GM12878 (cell line): ENCODE measurements around the gene OXCT1. TPM values are rescaled to one million over a fixed set of nuclear protein-coding genes. Genes with fewer than 3 reads are reported as not detected.

Experiments
- ATAC-seq: fragments of 200-7000 bp; cut with Tn5 transposase; 3 replicates; pipeline ENCODE4 v1.9.1; 2020; ENCODE audit warnings: mild to moderate bottlenecking, moderate library complexity
- BruUV-seq: library from RNA; stranded (reverse); fragments of 400-500 nt; replicated peaks from 2 replicates; lab custom pipeline; 2021; lab: Mats Ljungman, UMichigan
- CTCF ChIA-PET: fragments of 300-600 bp; sonication (Branson Sonifier 250); formaldehyde crosslinking; extraction: SDS; loops from one replicate; lab custom pipeline; 2021; ENCODE audit warnings: inconsistent platforms; lab: Yijun Ruan, JAX
- POLR2A ChIA-PET: fragments of 350-600 bp; formaldehyde crosslinking; extraction: SDS; loops from one replicate; lab custom pipeline; 2021; ENCODE audit warnings: inconsistent platforms; lab: Charles Lee
- RAD21 ChIA-PET: fragments of 300-600 bp; sonication (Branson Sonifier 250); formaldehyde crosslinking; loops from one replicate; lab custom pipeline; 2023; ENCODE audit warnings: antibody characterized with exemption; ENCODE audit not compliant: unreplicated experiment; lab: Charles Lee
- SMC1A ChIA-PET: fragments of 300-600 bp; sonication (Branson Sonifier 250); formaldehyde crosslinking; loops from one replicate; lab custom pipeline; 2023; ENCODE audit not compliant: unreplicated experiment, uncharacterized antibody; lab: Charles Lee
- DNase-seq: peaks from one replicate; pipeline ENCODE4 v3.0.0-alpha.2; 2011; ENCODE audit warnings: low read depth, low spot score
- FAIRE-seq: peaks from 3 replicates; lab custom pipeline; 2011; peaks lifted over from hg19 to GRCh38; lab: Jason Lieb, UNC
- H2AFZ ChIP-seq: 2 replicates; pipeline ENCODE4 v1.6.0; 2011; ENCODE audit warnings: low read depth, low read length, control low read depth; ENCODE audit not compliant: control insufficient read depth
- H3K27ac ChIP-seq: 2 replicates; pipeline ENCODE4 v1.5.1; 2011; ENCODE audit warnings: control low read depth; ENCODE audit not compliant: control insufficient read depth, insufficient read depth
- H3K27me3 ChIP-seq, 2 experiments: replicated peaks in 1 of 2; 2 replicates each; pipeline versions ENCODE4 v1.6.0 to v1.6.1; 2011; ENCODE audit warnings: low read length in 1 of 2; ENCODE audit not compliant: control insufficient read depth in 2 of 2, insufficient read depth in 2 of 2
- H3K36me3 ChIP-seq, 2 experiments: 2 replicates each; pipeline ENCODE4 v1.5.1; 2011; ENCODE audit warnings: low read length in 1 of 2; ENCODE audit not compliant: control insufficient read depth in 2 of 2, insufficient read depth in 2 of 2
- H3K4me1 ChIP-seq: 2 replicates; pipeline ENCODE4 v1.6.1; 2011; ENCODE audit warnings: mild to moderate bottlenecking, low read length, moderate library complexity, mixed read lengths; ENCODE audit not compliant: control insufficient read depth, insufficient read depth
- H3K4me2 ChIP-seq: 2 replicates; pipeline ENCODE4 v1.6.0; 2011; ENCODE audit warnings: control low read depth; ENCODE audit not compliant: control insufficient read depth, insufficient read depth
- H3K4me3 ChIP-seq: fragments of 200-600 bp; sonication (generic); 2 replicates; pipeline ENCODE4 v1.5.1; 2016
- H3K79me2 ChIP-seq: 2 replicates; pipeline ENCODE4 v1.6.0; 2011; ENCODE audit warnings: low read length; ENCODE audit not compliant: control insufficient read depth, insufficient read depth
- H3K9ac ChIP-seq: 2 replicates; pipeline ENCODE4 v1.8.0; 2011; ENCODE audit warnings: low read length, control low read depth, mixed read lengths; ENCODE audit not compliant: control insufficient read depth, insufficient read depth
- H3K9me3 ChIP-seq: replicated peaks from 3 replicates; pipeline ENCODE4 v1.5.1; 2011; ENCODE audit warnings: mild to moderate bottlenecking, low read length; ENCODE audit not compliant: control insufficient read depth, insufficient read depth
- H4K20me1 ChIP-seq: 2 replicates; pipeline ENCODE4 v1.6.0; 2011; ENCODE audit not compliant: control insufficient read depth, insufficient read depth
- BCL11A ChIP-seq: IDR thresholded peaks from 2 replicates; pipeline ENCODE4 v1.6.1; 2011; ENCODE audit warnings: low read depth, low read length
- JUNB ChIP-seq: IDR thresholded peaks from 2 replicates; pipeline ENCODE4 v1.6.1; 2016; ENCODE audit warnings: antibody characterized with exemption, mild to moderate bottlenecking
- ZNF274 ChIP-seq: IDR thresholded peaks from one replicate; pipeline ENCODE4 v1.8.0; 2011; ENCODE audit not compliant: insufficient read length, insufficient read depth
- WGBS: methylation state at CpG from one replicate; pipeline ENCODE4 v1.1.6; 2016; ENCODE audit warnings: low lambda C conversion rate; ENCODE audit not compliant: insufficient replicate concordance, insufficient coverage; ENCODE audit errors: missing lambda C conversion rate; 5-methylcytosine and 5-hydroxymethylcytosine counted together
- in situ Hi-C: fragments of 300-500 bp; cut with MboI; formaldehyde crosslinking; loops from 9 replicates; pipeline ENCODE4 v1.14.3; 2018; ENCODE audit warnings: mixed read lengths
- intact Hi-C: fragments of 100-400 bp; cut with micrococcal nuclease; formaldehyde crosslinking; loops from one replicate; pipeline ENCODE4 v1.14.2; 2022; ENCODE audit not compliant: unreplicated experiment
- polyA plus RNA-seq, 11 experiments: library from polyadenylated mRNA; depleted of rRNA in 4 of 11; unstranded in 6 of 11; stranded (reverse) in 5 of 11; fragments of >200 nt; fragmentation: Nextera tagmentation in 4 of 11; fragmentation: Illumina TruSeq in 1 of 11; extraction: Ambion mirVana in 4 of 11; extraction: Trizol in 1 of 11; gene quantifications; 1 replicate in 1 of 11; 2 replicates in 10 of 11; pipeline versions ENCODE4 v1.2.1 to v1.2.3, GENCODE V29; 2011 to 2016; ENCODE audit warnings: inconsistent platforms in 2 of 11, missing spikeins in 2 of 11, low read depth in 1 of 11
- total RNA-seq, 4 experiments: library from RNA; depleted of rRNA in 3 of 4; stranded (reverse); fragments of >200 nt in 3 of 4; fragmentation: Illumina TruSeq in 1 of 4; extraction: Trizol in 1 of 4; gene quantifications; 2 replicates each; pipeline versions ENCODE4 v1.2.1 to v1.2.3, GENCODE V29; 2013 to 2021
- TF ChIP-seq, protein P1 (sequence below): IDR thresholded peaks from 2 replicates; pipeline ENCODE4 v1.6.1; 2011; ENCODE audit warnings: low read depth, mild to moderate bottlenecking, low read length, moderate library complexity, borderline replicate concordance; ENCODE audit errors: extremely low read depth

The OXCT1 gene
- total and polyA plus RNA-seq, 10 of the 15 experiments (the other 5 are each of a cell fraction or from before 2014, with no cell fraction given): 46.9 to 103 (median 70.5) TPM

DNA sequence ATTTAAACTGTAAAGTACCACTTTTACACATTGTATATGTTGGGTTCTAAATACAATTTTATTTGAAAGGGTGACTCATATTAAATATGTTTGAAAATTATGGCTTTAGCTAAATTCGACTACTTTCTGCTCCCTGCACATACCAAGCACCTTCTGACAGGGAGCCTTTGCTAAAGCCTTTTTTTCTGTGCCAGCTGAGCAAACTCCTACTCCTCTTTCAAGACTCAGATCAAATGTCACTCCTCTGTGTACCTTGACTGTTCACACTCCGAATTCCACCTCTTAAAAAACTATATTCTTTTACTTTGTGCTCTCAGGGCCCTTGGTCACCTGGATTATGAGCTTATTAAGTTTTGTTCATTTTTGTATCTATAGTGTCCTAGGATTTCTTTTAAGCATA is 6.5 kb upstream of the OXCT1 start:
- H2AFZ ChIP-seq: no peak overlapping the region
- CTCF ChIA-PET: interaction anchor here (0.7 to 3.0 kb wide), 8 partner anchors 10 to 181 kb away, joined by 3 to 11 read pairs (median 4); no protein-coding TSS in a partner anchor
- no peak overlapping the region for H3K4me2 ChIP-seq
- no TSS peak for BruUV-seq
- in situ Hi-C loops: no loop called here
- POLR2A ChIA-PET: interaction anchor here (1.0 to 2.1 kb wide), 3 partner anchors 14 to 45 kb away, joined by 3 to 8 read pairs (median 4); partner anchors contain the start of gene RIMOC1
- no peak overlapping the region for H3K4me3 ChIP-seq
- no peaks in the 10 kb centered on the region for H3K27me3 ChIP-seq
- WGBS: 82% methylated on average over 2 of the region's 2 CpGs
- peaks cover 6% of the 10 kb centered on the region; the same call in 1 of the 2 replicates for H3K4me1 ChIP-seq
- intact Hi-C loops: no loop called here
- H3K36me3 ChIP-seq: no peaks in the 10 kb centered on the region
- H3K9me3 ChIP-seq: peaks cover 3% of the 10 kb centered on the region; the same call in 1 of the 3 replicates
- no peak overlapping the region for H3K9ac ChIP-seq
- TF ChIP-seq ZNF274: no peak
- RAD21 ChIA-PET: interaction anchor here (1.2 to 1.9 kb wide), 3 partner anchors 10 to 28 kb away, joined by 3 to 5 read pairs (median 4); partner anchors contain the start of gene RIMOC1
- no peaks in the 10 kb centered on the region for H4K20me1 ChIP-seq
- ATAC-seq (no peak), FAIRE-seq (no peak), DNase-seq (no peak)
- no peak overlapping the region for H3K27ac ChIP-seq
- H3K79me2 ChIP-seq: no peaks in the 10 kb centered on the region
- SMC1A ChIA-PET: interaction anchor here (1.1 to 2.1 kb wide), 6 partner anchors 11 to 51 kb away, joined by 3 to 12 read pairs (median 4); no protein-coding TSS in a partner anchor

DNA sequence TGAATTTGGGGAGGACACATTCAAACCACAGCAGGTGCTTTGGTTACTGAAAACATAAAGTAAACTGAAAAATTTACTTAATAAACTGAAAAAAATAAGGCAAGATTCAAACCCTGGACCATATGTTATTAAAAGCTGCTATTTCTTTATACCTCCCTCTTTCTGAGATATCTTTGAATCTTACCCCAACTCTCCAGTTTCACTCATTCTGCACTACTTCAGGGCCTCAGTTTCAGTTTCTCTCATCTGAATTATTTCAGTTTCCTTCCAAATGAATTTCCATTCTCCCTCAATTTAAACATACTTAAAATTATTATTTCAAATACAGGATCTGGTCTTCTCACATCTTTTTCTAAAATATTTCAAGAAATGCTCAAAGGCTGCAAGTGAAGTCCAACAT is 4.9 kb upstream of the OXCT1 start:
- in situ Hi-C loops (no loop called here), intact Hi-C loops (no loop called here)
- Histone ChIP-seq H3K27me3 (no peaks in the 10 kb centered on the region), H3K9ac (no peak overlapping the region), H4K20me1 (no peaks in the 10 kb centered on the region), H3K9me3 (peaks cover 3% of the 10 kb centered on the region; the same call in 1 of the 3 replicates), H3K36me3 (no peaks in the 10 kb centered on the region), H3K79me2 (peaks cover 3% of the 10 kb centered on the region; the same call in 1 of the 2 replicates), H3K27ac (peak overlapping the region; percentile 53; the same call in 1 of the 2 replicates), H3K4me2 (no peak overlapping the region), H3K4me3 (no peak overlapping the region), H2AFZ (no peak overlapping the region), H3K4me1 (peaks cover 6% of the 10 kb centered on the region; the same call in 1 of the 2 replicates)
- RAD21 ChIA-PET: interaction anchor here (0.5 to 1.4 kb wide), 2 partner anchors 48 to 183 kb away, joined by 3 to 4 read pairs; no protein-coding TSS in a partner anchor
- DNase-seq: no peak
- no peak for TF ChIP-seq BCL11A
- TF ChIP-seq, protein P1, sequence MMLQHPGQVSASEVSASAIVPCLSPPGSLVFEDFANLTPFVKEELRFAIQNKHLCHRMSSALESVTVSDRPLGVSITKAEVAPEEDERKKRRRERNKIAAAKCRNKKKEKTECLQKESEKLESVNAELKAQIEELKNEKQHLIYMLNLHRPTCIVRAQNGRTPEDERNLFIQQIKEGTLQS: no peak
- TF ChIP-seq JUNB: peak; percentile 35; the same call in 1 of the 2 replicates
- BruUV-seq: no TSS peak
- CTCF ChIA-PET: interaction anchor here (3.0 kb wide), 1 partner anchor 19 kb away, joined by 11 read pairs; no protein-coding TSS in a partner anchor
- ATAC-seq: no peak
- SMC1A ChIA-PET: interaction anchor here (1.2 to 1.9 kb wide), 2 partner anchors 19 to 26 kb away, joined by 5 read pairs; no protein-coding TSS in a partner anchor
- POLR2A ChIA-PET: interaction anchor here (2.1 kb wide), 1 partner anchor 29 kb away, joined by 8 read pairs; the partner anchor contains the start of gene RIMOC1
- FAIRE-seq: no peak
